ENCODE data around the gene TCHHL1. TPM values are rescaled to one million over a fixed set of nuclear protein-coding genes. Genes with fewer than 3 reads are reported as not detected.

The TCHHL1 gene
- not detected in 2 replicates for total RNA-seq

GRCh38 chr1:152089014-152089674, at the start of gene TCHHL1:
TCHHL1 (minus strand) TSS chr1:152089064; CDS start chr1:152088143, 921 bp downstream.

DNA sequence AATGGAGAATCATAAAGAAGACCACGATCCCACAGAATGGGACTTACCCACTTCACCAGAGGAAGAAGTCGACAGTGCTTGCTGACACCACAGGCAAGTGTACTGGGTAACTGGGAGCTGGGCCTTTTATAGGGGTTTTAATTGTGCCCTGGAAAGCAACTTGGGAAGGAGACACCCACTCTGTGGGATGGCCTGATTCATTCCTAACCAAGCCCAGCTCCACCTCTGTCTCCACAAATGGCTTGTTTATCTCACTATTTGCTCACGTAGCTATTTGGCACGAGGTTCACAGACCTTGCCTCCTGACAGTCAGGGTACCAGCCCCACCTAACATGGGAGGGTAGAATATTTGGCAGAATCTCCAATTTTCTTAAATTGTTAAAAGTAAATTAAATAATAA, 26.5 kb upstream of the TCHHL1 start, which contains the start of gene TCHH:
TSS of gene TCHH (minus strand) at position 101 of the 400 bp plus-strand sequence. CDS start 1,364 bp downstream, outside the sequence.

DNA sequence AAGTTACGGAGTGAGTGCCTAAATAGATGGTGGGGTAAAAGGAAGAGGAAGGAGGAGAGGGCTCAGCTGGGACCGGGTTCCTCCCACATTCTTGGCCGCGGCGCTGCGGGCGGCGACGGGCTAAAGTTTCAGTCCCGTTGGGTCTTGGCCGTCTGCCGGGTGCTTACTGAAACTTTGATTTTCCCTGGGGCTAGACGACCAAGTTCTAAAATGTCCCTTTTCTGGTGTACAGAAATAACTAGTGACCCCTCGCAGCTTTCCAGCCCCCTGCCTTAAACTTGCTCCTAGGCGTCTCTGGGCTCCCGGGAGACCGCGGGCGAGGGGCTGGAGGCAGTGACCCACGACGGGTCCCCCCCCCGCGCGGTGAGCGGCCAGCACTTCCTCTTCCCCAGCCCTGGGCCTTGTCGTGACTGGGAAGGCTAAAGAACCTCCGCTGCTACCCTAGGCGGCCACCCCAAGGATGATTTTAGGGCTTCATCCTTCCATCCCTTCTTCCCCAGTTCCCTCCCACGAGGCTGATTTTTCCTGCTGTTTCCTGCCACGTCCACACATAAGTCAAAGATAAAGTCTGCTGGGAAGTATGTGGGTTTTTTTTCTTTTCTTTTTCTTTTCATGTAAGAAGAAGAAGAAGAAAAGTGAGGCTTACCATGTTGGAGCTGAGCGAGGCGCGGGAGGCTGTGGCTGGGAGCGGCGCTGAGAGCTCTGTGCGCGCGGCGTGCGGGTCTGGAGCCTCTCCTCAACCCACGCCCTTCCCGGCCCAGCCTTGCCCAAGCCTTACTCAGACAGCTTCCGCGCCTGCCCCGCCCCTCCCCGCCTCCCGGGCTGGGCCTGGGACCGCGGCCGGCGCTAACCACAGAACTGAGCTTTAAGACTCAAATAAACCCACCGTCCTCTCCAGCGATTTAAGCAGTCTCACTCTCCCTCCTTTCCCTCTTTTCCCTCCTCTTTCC, 52.3 kb downstream of the TCHHL1 start, which contains the start of gene S100A11:
TSS of gene S100A11 (minus strand) at position 738 of the 950 bp plus-strand sequence. CDS start at position 649, 89 bp downstream.

Other genes with a start within 250 kb of the TCHHL1 start
- not detected in 2 replicates for gene C2CD4D, start 249.2 kb downstream of the TCHHL1 start, total RNA-seq
- not detected in 2 replicates for gene THEM5, start 235.4 kb downstream of the TCHHL1 start, total RNA-seq
- gene THEM4, start 179.6 kb downstream of the TCHHL1 start, total RNA-seq = 6.5 and 10.7 TPM in 2 replicates
- 131 and 191 TPM in 2 replicates for gene S100A10, start 95.2 kb downstream of the TCHHL1 start, total RNA-seq
- gene S100A11, start 52.1 kb downstream of the TCHHL1 start, total RNA-seq = 77.9 and 105 TPM in 2 replicates
- 0.03 TPM in 1 of 2 replicates, not detected in the other for gene TCHH, start 26.4 kb upstream of the TCHHL1 start, total RNA-seq
- gene RPTN, start 70.2 kb upstream of the TCHHL1 start, total RNA-seq = not detected in 2 replicates
- not detected in 2 replicates for gene HRNR, start 135.1 kb upstream of the TCHHL1 start, total RNA-seq
- under 0.01 and 0.23 TPM in 2 replicates for gene FLG, start 236.2 kb upstream of the TCHHL1 start, total RNA-seq